MM.1S (cell line): ENCODE results near the gene RABL6.

Experiments used
- DNase-seq: peaks from one replicate; pipeline ENCODE4 v3.0.0-alpha.2; 2015
- H2AFZ ChIP-seq: fragments of 300-600 bp; sonication (generic); 2 replicates; pipeline ENCODE4 v1.6.0; 2016; ENCODE audit warnings: antibody characterized with exemption, low read length
- H3F3A ChIP-seq: fragments of 300-600 bp; sonication (generic); 2 replicates; pipeline ENCODE4 v1.6.1; 2016; ENCODE audit warnings: mild to moderate bottlenecking, antibody characterized with exemption, low read length, moderate library complexity, mixed read lengths; ENCODE audit not compliant: insufficient read depth
- H3K27ac ChIP-seq: fragments of 300-600 bp; sonication (generic); 2 replicates; pipeline ENCODE4 v1.5.1; 2016; ENCODE audit warnings: mild to moderate bottlenecking, low read length
- H3K27me3 ChIP-seq: fragments of 300-600 bp; sonication (generic); replicated peaks from 2 replicates; pipeline ENCODE4 v1.6.0; 2016; ENCODE audit warnings: low read length; ENCODE audit not compliant: insufficient read depth
- H3K36me3 ChIP-seq: fragments of 300-600 bp; sonication (generic); replicated peaks from 2 replicates; pipeline ENCODE4 v1.6.1; 2016; ENCODE audit warnings: mild to moderate bottlenecking, low read length, mixed read lengths; ENCODE audit not compliant: insufficient read depth
- H3K4me1 ChIP-seq: fragments of 300-600 bp; sonication (generic); 2 replicates; pipeline ENCODE4 v1.6.1; 2016; ENCODE audit warnings: low read length, mixed read lengths
- H3K4me2 ChIP-seq: fragments of 300-600 bp; sonication (generic); 2 replicates; pipeline ENCODE4 v1.6.0; 2016; ENCODE audit warnings: low read depth, low read length
- H3K4me3 ChIP-seq: fragments of 300-600 bp; sonication (generic); 2 replicates; pipeline ENCODE4 v1.5.1; 2016; ENCODE audit warnings: low read length, mixed read lengths
- H3K79me2 ChIP-seq: fragments of 300-600 bp; sonication (generic); 2 replicates; pipeline ENCODE4 v1.6.1; 2016; ENCODE audit warnings: mixed run types, low read length, mixed read lengths
- H3K9ac ChIP-seq: fragments of 300-600 bp; sonication (generic); 2 replicates; pipeline ENCODE4 v1.6.1; 2016; ENCODE audit warnings: low read length, mixed read lengths
- H3K9me2 ChIP-seq: fragments of 300-600 bp; sonication (generic); replicated peaks from 2 replicates; pipeline ENCODE4 v1.6.1; 2016; ENCODE audit warnings: mild to moderate bottlenecking, low read length, mixed read lengths; ENCODE audit not compliant: insufficient read depth
- H3K9me3 ChIP-seq: fragments of 300-600 bp; sonication (generic); replicated peaks from 2 replicates; pipeline ENCODE4 v1.6.1; 2016; ENCODE audit warnings: mild to moderate bottlenecking, low read length, mixed read lengths; ENCODE audit not compliant: insufficient read depth
- H4K20me1 ChIP-seq: fragments of 300-600 bp; sonication (generic); 2 replicates; pipeline ENCODE4 v1.6.1; 2016; ENCODE audit warnings: mild to moderate bottlenecking, low read length, moderate library complexity, mixed read lengths; ENCODE audit not compliant: insufficient read depth
- EZH2 ChIP-seq: fragments of 300-600 bp; sonication (generic); optimal IDR thresholded peaks from 2 replicates; pipeline ENCODE3; 2017; ENCODE audit warnings: low read depth, mild to moderate bottlenecking, antibody characterized with exemption, low read length, mixed read lengths
- EZH2phosphoT487 ChIP-seq: fragments of 300-600 bp; sonication (generic); IDR thresholded peaks from 2 replicates; pipeline ENCODE4 v1.6.1; 2018; ENCODE audit warnings: antibody characterized with exemption, low read length
- TF ChIP-seq, protein P1 (sequence below): fragments of 300-600 bp; sonication (generic); IDR thresholded peaks from 2 replicates; pipeline ENCODE4 v1.5.1; 2016; ENCODE audit warnings: antibody characterized with exemption, low read length, mixed read lengths

Gene RABL6

DNA sequence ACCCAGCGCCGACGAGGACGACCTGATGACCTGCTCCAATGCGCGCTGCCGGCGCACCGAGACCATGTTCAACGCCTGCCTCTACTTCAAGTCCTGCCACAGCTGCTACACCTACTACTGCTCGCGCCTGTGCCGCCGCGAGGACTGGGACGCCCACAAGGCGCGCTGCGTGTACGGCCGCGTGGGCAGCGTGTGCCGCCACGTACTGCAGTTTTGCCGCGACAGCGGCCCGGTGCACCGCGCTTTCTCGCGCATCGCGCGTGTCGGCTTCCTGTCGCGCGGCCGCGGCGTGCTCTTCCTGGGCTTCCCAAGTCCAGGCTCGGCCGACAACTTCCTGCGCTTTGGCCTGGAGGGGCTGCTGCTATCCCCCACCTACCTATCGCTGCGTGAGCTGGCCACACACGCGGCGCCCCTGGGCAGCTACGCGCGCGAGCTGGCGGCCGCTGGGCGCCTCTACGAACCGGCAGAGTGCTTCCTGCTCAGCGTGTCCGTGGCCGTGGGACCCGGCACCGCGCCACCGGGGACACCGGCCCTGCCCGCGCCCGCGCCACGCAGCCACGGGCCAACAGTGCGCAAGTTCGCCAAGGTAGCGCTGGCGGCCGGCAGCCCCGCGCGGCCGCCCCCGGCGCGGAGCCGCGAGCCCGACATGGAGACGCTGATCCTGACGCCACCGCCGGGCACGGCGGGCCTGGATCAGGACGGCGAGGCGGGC, 38.8 kb downstream of the RABL6 start:
- H3K9me3 ChIP-seq: no peaks in the 10 kb centered on the region
- H2AFZ ChIP-seq: no peak overlapping the region
- H4K20me1 ChIP-seq: no peaks in the 10 kb centered on the region
- no peaks in the 10 kb centered on the region for H3K27me3 ChIP-seq
- no peaks in the 10 kb centered on the region for H3K36me3 ChIP-seq
- DNase-seq: no peak
- peaks cover 11% of the 10 kb centered on the region; the same call in 1 of the 2 replicates for H3K4me1 ChIP-seq
- peaks cover 17% of the 10 kb centered on the region; the same call in 1 of the 2 replicates for H3K79me2 ChIP-seq
- no peak overlapping the region for H3K4me2 ChIP-seq
- TF ChIP-seq, protein P1, sequence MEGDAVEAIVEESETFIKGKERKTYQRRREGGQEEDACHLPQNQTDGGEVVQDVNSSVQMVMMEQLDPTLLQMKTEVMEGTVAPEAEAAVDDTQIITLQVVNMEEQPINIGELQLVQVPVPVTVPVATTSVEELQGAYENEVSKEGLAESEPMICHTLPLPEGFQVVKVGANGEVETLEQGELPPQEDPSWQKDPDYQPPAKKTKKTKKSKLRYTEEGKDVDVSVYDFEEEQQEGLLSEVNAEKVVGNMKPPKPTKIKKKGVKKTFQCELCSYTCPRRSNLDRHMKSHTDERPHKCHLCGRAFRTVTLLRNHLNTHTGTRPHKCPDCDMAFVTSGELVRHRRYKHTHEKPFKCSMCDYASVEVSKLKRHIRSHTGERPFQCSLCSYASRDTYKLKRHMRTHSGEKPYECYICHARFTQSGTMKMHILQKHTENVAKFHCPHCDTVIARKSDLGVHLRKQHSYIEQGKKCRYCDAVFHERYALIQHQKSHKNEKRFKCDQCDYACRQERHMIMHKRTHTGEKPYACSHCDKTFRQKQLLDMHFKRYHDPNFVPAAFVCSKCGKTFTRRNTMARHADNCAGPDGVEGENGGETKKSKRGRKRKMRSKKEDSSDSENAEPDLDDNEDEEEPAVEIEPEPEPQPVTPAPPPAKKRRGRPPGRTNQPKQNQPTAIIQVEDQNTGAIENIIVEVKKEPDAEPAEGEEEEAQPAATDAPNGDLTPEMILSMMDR: no peak
- TF ChIP-seq EZH2 (no peak), EZH2phosphoT487 (no peak)
- H3K27ac ChIP-seq: no peak overlapping the region
- H3F3A ChIP-seq: peaks cover 16% of the 10 kb centered on the region
- no peak overlapping the region for H3K9ac ChIP-seq
- H3K9me2 ChIP-seq: no peaks in the 10 kb centered on the region
- no peak overlapping the region for H3K4me3 ChIP-seq

GRCh38 chr9:136847088-136847825, 39.5 kb downstream of the RABL6 start:
- DNase-seq: no peak
- Histone ChIP-seq H3K9me3 (no peaks in the 10 kb centered on the region), H3K79me2 (peaks cover 17% of the 10 kb centered on the region; the same call in 1 of the 2 replicates), H3K27me3 (no peaks in the 10 kb centered on the region), H4K20me1 (no peaks in the 10 kb centered on the region), H3K4me2 (peak overlapping the region; percentile 58), H2AFZ (peak overlapping the region; percentile 37), H3K4me1 (0 out of 2 replicates have a peak, but pooled peaks cover 6% of the 10 kb centered on the region), H3K4me3 (peak overlapping the region; percentile 90), H3K9me2 (no peaks in the 10 kb centered on the region), H3K9ac (no peak overlapping the region; the same call in 1 of the 2 replicates), H3F3A (peaks cover 12% of the 10 kb centered on the region; the same call in 1 of the 2 replicates), H3K36me3 (no peaks in the 10 kb centered on the region), H3K27ac (peak overlapping the region; percentile 49; the same call in 1 of the 2 replicates)
- TF ChIP-seq EZH2: no peak
- TF ChIP-seq EZH2phosphoT487: no peak
- TF ChIP-seq, protein P1: no peak

GRCh38 chr9:136847826-136848392, 40.2 kb downstream of the RABL6 start:
- DNase-seq: peak; percentile 92
- H3K9me3 ChIP-seq: no peaks in the 10 kb centered on the region
- 0 out of 2 replicates have a peak, but pooled peaks cover 6% of the 10 kb centered on the region for H3K4me1 ChIP-seq
- H3K36me3 ChIP-seq: no peaks in the 10 kb centered on the region
- no peaks in the 10 kb centered on the region for H3K9me2 ChIP-seq
- peaks cover 17% of the 10 kb centered on the region; the same call in 1 of the 2 replicates for H3K79me2 ChIP-seq
- H3K27me3 ChIP-seq: no peaks in the 10 kb centered on the region
- peak overlapping the region; percentile 58 for H3K4me2 ChIP-seq
- H3K9ac ChIP-seq: peak overlapping the region; percentile 61
- TF ChIP-seq EZH2 (no peak), EZH2phosphoT487 (no peak)
- TF ChIP-seq, protein P1: no peak
- peak overlapping the region; percentile 90 for H3K4me3 ChIP-seq
- no peaks in the 10 kb centered on the region for H4K20me1 ChIP-seq
- peaks cover 12% of the 10 kb centered on the region; the same call in 1 of the 2 replicates for H3F3A ChIP-seq
- peak overlapping the region; percentile 37 for H2AFZ ChIP-seq
- H3K27ac ChIP-seq: peak overlapping the region; percentile 49; the same call in 1 of the 2 replicates
